Heart left ventricle (tissue), 13 donors: ENCODE data around the gene RPL27A.

ENCODE experiments used
- POLR2A ChIP-seq, 2 donors: fragments of 450-650 bp; IDR thresholded peaks; one replicate each; pipeline ENCODE4 v1.6.1; 2017; ENCODE audit warnings: antibody characterized with exemption in 2 of 2, mild to moderate bottlenecking in 2 of 2, moderate library complexity in 2 of 2
- TF ChIP-seq, protein P1 (sequence below), 12 donors: fragments of 200-600 bp; sonication (generic) in 4 of 12; IDR thresholded peaks; one replicate each; pipeline versions ENCODE4 v1.5.0 to v1.8.0; 2018 to 2022; ENCODE audit warnings: antibody characterized with exemption in 12 of 12, mild to moderate bottlenecking in 5 of 12
- donor health status: ischemic (EF 13 %, LVEDD 7.1; RV severe dilation, severe dysfunction).
- donor health status: DM: no; HTN: yes; CAD: no.
- donor health status: DM: no; HTN: no; CAD: no.
- donor health status: ischemic (EF 25% LVEDD 6.9; RV normal size, moderate dysfunction).
- donor health status: ischemic (EF 25% LVEDD 5.7; RV mildly dilated, moderate dysfunction).
- donor health status: ischemic (EF 35%, LVEDD 5.7; RV mildly dilated, moderate dysfunction).
- donor health status: nonischemic (EF 11% LVEDD 7.7; RV severe dilation, severe dysfunction).
- donor health status: DM: yes; HTN: yes; CAD: no.
- donor health status: PGD.
- donor health status: ischemic (EF 29% LVEDD 5.4; RV normal size, mild dysfunction).
- donor health status: nonischemic (EF 23%, LVEDD 6.1; RV moderate dilation, normal function).

DNA sequence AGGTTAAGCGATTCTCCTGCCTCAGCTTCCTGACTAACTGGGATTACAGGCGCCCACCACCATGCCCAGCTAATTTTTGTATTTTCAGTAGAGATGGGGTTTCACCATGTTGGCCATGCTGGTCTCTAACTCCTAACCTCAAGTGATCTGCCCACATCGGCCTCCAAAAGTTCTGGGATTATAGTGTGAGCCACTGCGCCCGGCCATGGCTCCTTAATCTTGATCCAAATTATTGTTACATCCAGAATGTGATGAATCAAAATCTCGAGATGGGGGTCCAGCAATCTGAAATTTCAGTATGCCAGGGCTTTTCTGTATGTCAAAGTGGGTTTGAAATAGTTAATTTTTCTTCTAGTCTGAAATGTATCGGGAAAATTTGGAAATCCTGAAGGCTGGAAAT is 3.7 kb downstream of the RPL27A start:
- TF ChIP-seq POLR2A (IDR thresholded peaks at IDR 0.05) = no peak
- TF ChIP-seq, protein P1, sequence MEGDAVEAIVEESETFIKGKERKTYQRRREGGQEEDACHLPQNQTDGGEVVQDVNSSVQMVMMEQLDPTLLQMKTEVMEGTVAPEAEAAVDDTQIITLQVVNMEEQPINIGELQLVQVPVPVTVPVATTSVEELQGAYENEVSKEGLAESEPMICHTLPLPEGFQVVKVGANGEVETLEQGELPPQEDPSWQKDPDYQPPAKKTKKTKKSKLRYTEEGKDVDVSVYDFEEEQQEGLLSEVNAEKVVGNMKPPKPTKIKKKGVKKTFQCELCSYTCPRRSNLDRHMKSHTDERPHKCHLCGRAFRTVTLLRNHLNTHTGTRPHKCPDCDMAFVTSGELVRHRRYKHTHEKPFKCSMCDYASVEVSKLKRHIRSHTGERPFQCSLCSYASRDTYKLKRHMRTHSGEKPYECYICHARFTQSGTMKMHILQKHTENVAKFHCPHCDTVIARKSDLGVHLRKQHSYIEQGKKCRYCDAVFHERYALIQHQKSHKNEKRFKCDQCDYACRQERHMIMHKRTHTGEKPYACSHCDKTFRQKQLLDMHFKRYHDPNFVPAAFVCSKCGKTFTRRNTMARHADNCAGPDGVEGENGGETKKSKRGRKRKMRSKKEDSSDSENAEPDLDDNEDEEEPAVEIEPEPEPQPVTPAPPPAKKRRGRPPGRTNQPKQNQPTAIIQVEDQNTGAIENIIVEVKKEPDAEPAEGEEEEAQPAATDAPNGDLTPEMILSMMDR (IDR thresholded peaks at IDR 0.05) = no peak
